22Rv1 (cell line): ENCODE data around the gene ZNF462.

ENCODE experiments used
- CTCF ChIP-seq: fragments of 450-650 bp; IDR thresholded peaks from 2 replicates; pipeline ENCODE4 v1.5.1; 2017; ENCODE audit warnings: mild to moderate bottlenecking
- ZFX ChIP-seq: fragments of 450-650 bp; IDR thresholded peaks from 2 replicates; pipeline ENCODE4 v1.6.1; 2017; ENCODE audit warnings: antibody characterized with exemption, borderline replicate concordance

- TF ChIP-seq CTCF: no peak
- TF ChIP-seq ZFX: no peak
These were observed 171.0 kb downstream of the ZNF462 start for GRCh38 chr9:107033966-107034365.
